HG03342 (cell line): ENCODE data around the gene C11orf16.
"Not testable (repeated sequence)": the region's sequence is repeated elsewhere in the genome, so short reads cannot be mapped to it uniquely, and the experiment has no call there.

ENCODE experiments used
- ATAC-seq: cut with Tn5 transposase; IDR thresholded peaks from one replicate; pipeline ENCODE4 v1.9.1; 2021; ENCODE audit warnings: mild to moderate bottlenecking, moderate library complexity; ENCODE audit not compliant: unreplicated experiment

The C11orf16 gene, protein sequence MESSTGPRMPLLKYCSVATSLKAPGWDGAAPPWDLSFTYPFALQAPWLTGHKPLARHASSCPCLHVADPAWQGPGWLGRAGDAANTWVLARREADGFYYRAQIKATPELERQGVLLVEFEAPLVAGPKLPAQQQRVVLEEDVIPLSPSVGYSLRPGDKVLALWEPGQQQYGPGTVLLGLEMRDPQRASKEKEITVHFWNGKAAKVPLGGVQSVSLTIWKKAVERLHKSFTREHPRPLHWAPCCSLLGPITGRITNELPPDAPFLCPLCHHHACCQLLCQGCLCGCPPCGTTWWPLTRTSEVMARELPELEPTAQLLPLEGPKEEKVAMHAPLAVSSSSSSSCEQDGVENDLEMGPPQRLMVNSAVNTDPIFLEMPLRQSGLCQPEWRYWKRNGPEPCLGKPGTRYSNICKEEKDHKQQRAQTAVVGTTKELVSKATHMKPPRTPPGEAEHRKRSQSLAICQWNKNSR

DNA sequence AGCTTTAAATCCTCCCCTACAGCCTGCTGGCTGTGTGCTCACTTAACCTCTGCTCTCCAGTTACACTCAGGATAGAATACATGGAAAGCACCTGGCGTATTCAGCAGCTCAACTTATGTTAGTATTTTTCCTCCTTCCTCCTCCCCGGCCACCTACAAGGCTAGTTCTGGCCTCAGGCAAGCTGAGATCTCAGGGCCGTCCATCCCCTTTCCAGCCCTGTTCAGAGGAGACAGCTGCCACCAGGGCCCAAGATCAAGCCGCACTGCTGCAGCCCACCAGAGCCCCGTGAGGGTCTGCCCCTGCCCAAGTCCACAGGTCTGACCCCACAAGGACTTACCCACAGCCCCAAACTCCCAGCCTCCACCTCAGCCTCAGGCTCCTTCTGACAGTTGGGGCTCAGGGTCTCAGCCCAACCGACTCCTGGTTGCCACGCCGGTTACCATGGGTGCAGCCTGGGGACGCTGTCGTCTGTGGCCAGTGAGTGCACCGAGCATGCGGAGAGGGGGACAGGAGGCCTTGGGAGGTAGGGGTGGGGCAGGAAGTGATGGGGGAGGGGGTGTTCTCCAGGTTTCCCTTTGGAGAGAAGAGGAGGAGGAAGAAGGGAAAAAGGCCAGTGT is at the start of gene C11orf16:
Gene C11orf16, minus strand, starts transcription at position 384 of the 617 bp plus-strand sequence. CDS start 639 bp downstream, outside the sequence.
- no peak for ATAC-seq

DNA sequence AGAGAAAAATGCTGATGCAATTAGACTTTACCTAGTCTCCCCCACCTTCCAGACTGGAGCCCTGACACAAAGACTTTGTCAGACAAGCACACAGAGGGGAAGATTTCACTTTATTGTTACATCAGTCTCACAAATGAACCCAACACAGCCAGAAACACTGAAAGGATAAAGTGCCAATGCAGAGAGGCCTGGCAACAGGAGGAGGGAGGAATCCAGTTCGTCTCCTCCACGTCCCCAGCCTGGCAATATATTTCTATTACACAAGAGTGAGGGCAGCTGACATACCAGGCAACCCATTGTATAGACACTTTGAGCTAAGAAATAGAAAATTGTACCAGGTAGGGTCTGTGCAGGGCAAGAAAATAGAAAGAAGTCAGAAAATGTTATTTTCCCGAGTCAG is 47.7 kb upstream of the C11orf16 start:
- ATAC-seq: no peak

DNA sequence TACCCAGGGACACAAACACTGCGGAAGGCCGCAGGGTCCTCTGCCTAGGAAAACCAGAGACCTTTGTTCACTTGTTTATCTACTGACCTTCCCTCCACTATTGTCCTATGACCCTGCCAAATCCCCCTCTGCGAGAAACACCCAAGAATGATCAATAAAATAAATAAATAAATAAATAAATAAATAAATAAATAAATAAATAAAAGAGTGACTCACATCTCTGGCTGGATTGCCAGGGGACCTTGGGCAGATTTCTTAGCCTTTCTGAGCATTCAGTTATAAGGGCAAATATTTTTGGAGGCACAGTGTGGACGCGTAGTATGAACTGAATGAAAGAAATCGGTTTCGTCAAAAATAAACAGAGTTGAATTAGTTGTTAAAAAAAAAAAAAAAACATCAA is 46.6 kb upstream of the C11orf16 start:
- not testable (repeated sequence) for ATAC-seq

DNA sequence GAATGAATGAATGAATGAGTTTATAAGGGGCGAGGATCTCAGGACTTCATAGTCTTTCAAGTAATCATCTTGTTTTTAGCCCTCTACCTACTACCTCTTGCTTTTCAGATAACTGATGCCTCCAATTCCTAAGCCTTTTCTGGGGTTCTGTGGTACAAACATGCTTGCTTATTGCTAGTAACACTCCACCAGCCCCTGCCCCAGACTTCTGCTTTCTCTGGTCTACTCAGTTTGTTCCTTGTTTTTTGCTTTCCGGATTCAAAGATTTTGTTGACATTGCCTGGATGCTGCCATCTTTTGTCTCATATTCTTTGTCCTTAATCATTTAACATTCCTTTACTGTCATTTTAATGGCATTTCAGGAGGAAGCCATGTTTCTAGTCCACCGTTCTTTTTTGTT is 40.4 kb upstream of the C11orf16 start:
- ATAC-seq: no peak

DNA sequence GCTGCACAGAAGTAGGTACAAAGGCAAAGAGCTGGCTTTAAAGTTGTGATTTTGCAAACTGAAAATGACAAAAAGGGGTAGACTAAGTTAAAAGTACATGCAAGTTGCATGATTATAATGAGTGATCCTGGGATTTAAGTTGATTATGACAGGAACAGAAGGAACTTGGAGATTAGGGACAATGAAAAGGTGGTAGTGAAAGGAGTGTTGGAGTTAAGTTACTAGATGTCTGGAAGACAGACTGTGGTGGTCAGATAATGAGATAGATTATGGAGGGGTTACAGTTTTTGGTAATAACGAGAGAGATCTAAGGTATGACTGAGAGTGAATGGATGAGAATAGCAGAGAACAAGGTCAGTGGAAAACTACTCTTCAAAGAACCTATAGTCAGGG is 39.2 kb upstream of the C11orf16 start:
- no peak for ATAC-seq

DNA sequence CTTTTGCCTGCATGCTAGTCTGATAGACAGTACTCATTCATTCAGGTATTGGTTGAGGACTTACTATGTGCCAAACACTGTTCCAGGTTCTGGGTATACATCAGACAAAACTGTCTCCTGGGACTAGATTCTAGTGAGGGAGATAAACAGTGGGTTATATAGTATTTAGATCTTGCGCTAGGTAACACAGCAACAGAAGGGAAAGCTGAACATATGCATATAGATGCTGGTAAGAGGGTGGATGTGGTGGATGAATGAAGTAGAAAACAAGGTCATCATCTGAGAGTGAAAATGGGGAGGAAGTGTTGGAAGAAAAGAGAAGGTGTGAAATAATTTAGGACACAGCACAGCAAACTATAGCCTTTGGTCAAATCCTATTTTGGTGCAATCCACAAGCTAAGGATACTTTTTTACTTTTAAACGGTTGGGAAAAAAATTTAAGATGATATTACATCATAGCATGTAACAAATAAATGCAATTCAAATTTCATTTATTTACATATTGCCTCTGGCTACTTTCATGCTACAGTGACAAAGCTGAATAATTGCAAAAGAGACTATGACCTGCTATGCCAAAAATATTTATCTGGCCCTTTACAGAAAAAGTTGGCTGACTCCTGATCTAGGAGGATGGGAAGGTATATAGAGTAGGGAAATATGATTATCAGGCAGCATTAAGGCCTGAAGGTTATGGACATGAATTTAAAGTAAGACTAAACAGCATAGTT is 38.6 kb upstream of the C11orf16 start:
- no peak for ATAC-seq

DNA sequence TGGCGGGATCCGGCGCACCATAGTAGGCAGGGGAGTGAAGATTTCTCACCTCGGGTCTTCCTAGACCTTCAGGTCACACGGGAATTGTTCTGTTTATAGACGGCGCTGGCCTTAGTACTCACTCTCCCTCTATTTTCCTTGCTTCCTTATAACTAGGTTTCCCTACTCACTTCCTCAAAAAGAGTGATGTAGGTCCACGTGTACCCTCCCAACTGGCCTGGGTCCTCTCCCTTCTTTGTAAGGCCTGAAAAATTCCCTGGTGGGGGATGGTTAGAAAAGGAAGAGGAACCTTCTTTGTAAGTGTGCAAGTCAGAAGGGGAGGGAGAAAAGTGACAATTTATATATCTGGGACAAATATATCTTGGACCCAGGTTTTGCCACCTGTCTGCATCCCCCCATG is 34.4 kb upstream of the C11orf16 start:
- ATAC-seq: no peak

DNA sequence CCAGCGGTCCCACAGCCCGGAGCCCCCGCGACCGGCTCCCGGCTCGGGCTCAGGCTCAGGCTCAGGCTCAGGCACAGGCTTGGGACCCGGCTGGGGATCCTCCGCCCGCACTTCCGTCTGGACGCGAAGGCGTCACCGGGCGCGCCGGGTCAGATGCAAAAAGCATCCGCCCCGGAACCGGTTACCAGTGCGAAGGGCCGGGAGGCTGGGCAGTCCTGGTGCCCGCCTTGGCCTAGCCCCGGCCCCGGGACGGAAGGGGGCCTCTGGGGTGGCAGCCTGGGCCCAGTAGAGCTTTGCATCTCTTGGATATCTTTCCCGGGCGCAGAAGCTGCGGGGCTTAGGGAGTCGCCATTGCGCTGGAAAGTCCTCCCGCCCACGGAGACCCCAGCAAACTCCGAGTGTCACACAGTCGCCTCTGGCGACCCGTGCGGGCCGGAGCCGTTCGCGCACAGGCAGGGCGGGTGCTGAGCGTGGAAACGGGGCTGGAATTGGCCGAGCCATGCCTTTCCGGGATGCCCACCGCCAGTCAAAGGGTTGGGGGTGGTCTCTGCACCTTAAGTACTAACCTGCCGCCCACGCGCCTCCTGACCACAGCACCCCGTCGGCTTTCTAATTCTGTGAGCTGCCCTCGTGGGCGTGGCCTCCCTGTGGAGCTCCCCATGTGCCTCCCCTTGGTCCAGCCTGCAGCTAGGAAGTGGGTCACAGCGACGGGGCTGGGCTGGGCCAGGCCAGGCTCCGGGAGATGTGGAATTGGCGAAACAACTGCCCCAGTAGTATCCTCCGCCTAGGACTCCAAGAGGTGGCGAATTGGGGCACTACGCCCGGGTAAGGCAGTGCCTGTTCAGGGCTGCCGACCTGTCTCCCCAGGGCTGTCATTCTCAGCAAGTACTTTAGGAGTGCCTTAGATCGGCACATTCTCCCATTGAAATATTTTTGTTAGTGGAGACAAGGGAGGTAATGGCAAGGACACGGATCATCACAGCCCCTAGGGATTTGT is 31.9 kb upstream of the C11orf16 start, which contains the start of gene TMEM9B:
Gene TMEM9B, minus strand, starts transcription at position 119 of the 997 bp plus-strand sequence. CDS start 129 bp downstream, outside the sequence.
- peak; percentile 74 for ATAC-seq

DNA sequence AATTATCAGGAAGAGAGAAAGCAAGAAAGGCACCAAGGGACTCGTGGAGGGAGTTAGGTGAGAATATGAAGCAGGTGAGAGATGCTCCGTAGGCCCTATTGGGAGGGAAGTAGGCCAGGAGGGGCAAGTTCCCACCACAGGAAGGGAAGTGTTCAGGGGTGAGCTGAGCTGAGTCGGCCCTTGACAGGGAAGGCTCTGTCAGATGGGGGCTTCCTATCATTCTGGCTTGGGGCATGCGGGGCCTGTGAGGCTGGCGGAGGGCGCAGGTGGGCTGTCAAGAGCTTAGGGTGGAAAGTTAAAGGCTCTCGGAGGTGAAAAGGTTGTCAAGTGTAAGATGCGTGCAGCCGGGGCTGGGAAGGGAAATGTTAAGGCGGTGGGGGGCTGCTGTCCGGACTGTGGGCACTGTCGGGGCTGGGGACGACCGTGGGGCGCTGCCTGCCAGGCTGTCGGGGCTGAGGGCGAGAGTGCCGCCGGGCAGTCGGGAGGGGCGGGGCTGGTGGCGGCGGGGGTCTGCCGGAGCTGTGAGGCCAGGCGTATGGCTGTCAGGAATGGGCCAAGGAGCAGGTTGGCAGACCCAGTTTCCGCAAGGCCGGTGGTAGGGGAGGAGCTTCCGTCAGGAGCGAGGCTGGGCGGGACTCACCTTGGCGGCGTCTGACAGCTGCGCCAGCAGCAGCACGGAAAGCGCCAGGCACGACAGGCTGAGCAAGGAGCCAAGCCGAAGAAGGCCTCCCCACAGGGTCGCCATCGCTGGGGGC is 31.0 kb upstream of the C11orf16 start:
- peak; percentile 64 for ATAC-seq

DNA sequence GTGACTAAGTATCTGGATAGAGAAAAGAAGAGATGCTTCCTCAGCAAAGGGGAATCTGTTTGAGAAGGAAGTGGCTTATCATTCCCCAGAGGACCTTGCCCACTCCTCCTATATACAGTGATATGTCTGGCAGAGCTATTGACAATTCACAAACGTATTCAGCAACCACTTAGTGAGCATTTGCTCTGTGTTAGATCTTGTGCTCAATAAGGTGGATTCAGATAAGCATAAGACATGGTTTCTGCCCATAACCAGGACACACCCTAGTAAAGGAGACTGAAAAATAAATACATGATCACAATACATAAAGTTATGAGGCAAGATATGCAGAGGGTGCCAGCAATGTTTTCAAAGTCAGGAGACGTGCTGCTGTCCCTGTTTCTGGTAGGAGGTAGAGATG is 30.1 kb upstream of the C11orf16 start:
- ATAC-seq: no peak

DNA sequence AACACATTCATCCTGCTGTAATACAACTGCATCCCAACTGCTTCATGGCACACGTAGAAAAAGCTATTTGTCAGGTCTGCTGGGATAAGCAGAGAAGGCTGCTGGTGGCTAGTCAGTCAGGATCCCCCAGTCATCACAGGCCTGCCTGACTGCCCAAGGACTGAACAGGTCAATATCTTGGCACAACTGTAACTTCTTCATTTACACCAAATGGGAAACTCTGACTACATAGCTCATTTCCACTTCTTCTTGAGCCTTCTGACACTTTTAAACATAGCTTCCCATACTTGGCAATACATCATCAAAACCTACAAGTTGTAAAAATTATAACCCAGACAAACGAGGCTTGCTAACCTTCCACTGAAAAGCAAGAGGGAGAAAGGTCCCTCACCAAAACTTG is 28.7 kb upstream of the C11orf16 start:
- ATAC-seq: no peak

DNA sequence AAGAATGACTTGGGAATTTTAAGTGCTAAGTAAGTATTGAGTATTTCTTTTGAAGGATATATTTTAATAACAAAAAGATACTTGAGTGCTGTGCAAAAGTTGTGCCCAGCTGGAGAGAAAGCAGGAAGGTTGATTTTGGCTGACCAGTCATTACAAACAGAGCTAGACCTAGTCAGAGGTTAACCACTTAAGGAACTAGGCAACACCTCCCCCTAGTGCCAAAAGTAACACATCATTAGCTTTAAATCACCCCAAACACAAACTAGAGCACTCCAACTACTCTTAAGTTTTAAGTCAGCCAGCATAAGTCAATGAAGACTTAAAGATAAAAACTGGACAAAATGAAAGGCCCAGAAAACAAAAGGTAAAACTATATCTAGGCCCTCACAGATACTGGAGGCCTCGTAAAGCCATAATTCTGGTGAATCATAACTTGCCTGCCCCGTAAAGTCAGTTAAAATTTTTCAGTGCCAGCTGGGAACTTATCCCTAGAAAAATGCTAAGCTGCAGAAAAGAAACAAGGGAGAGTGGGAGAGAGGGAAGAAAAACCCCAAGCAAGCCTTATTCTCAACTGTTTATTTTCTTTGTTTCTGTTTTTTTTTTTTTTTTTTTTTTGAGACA is 26.9 kb upstream of the C11orf16 start:
- ATAC-seq: peak; percentile 45

DNA sequence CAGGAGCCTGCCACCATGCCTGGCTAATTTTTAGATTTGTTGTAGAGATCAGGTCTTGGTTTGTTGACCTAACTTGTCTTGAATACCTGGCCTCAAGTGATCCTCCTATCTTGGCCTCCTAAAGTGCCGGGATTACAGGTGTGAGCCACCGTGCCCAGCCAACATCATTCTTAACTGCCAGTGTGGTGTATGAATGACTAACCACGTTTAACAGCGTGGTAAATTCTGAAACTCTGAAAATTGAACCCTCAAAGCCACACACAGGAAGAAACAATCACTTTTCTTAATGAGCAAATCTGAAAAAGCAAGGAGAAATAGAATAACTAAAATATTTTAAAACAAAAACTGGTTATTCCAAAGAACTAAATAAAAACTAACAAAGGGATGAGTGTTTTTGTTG is 24.1 kb upstream of the C11orf16 start:
- ATAC-seq: no peak

DNA sequence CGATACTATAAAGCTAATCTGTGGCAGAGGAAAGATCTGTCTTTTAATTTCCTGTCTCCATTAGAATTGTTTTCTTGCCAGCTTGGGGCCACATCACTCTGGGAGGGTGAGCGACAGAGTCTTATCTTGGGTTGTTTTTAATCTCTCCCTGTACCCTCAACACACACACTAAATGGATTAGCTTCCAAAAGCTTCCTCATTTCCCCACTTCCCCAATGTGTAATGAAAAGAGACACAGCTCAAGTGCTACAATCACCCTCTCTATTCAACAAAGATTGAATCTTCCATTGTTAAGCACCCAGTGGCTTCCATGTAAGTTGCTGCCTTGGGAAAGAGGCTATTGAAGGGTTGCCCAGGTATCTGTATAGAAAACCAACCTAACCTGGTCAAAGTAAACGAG is 16.1 kb upstream of the C11orf16 start:
- no peak for ATAC-seq

DNA sequence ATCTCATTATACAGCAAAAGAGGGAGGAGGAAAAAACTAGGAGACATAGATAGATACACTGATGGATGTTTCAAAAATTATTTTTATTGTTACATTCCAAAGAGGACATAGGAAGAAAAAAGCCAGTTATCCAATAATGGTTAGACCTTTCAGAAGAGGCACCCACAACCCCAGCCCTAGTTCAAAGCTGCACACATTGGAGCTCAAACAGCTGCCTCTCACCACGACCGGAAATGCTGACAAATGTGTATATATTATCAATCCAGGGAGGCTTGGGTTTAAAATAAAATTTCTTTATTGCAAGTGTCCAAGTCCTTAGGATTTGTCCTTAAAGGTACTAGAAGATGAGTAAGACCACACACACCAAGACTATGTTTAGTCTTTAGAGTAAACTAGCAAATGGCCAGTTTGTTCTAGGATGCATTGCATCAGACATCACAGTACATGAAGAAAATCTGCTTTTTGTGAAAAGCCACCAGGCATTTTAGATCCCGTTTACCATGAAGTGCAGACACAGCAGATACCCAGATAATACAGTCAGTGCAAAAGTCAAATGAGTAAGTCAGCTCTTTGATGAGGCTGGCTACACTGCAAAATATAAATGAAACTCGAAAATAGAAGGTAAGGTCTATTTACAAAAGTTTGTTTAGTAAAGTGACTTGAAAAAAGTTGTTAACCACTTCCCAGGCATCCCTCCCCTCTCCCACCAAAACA is 14.6 kb upstream of the C11orf16 start:
- ATAC-seq: no peak

DNA sequence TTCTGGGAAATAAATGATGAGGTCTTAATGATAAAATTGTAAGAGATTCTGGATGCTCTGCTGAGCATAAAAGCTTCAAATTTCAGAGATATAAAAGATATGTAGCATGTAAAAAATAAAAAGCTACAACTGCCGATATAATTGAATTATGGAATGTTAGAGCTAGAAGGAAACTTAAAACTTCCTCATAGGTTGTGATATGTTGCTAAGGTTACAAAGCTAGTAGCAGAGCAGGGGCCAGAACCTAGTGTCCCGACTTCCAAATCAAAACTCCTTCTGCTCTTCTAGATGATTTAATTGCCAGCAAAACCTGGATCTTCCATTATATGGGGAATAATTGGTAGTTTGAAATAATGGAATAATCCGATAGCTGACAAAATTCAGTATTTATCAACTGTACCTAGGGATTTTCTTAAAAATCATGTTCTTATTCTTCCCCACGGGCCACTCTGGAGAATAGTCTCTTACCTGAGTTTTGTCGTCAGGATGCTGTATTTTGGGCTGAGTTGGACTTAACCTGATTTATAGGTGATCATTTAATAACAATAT is 9.8 kb upstream of the C11orf16 start, which contains the start of gene ASCL3:
Gene ASCL3, minus strand, starts transcription at position 499 of the 549 bp plus-strand sequence. CDS start 4,855 bp downstream, outside the sequence.
- ATAC-seq: no peak

DNA sequence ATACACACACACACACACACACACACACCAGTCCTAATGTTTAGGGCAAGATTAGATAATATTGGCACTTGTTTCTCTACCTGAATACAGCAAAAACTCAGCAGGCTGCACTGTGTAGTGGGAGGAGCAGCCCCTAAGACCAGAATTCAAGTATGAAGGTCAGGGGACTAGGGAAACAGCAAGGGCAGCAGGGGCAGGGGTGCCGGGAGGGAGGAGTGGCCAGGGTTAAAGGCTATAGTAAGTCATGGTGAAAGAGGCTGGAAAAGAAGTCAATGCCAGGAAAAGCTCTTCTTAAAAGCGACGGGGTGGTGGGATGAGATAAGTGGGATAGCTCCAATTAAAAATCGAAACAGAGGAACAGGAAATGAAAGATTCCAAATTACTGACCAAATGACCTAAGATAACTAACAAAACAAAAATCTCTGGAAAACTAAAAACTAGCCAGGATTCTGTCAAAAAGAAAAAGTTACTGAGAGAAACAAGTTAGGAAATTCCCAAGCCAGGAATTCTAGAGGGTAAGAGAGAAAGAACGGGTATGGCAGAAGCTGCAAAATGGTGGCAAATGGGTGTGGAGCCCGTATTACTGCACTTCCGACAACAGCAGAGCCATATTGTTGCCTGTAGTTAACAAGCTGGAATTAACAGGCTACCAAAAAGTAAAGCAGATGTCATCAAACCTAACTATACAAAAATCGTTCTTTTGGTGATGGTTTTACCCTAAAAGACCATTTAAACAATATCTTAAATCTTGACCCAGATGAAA is 8.8 kb upstream of the C11orf16 start:
- no peak for ATAC-seq
